Esophagus squamous epithelium (tissue), 4 donors: ENCODE data around the gene HDAC10.

Experiments
- POLR2A ChIP-seq, 4 donors: fragments of 450-650 bp; IDR thresholded peaks; one replicate each; pipeline ENCODE4 v1.6.1; 2017; ENCODE audit warnings: antibody characterized with exemption in 4 of 4, mild to moderate bottlenecking in 4 of 4, moderate library complexity in 3 of 4
- TF ChIP-seq, protein P1 (sequence below), 6 experiments: fragments of 450-650 bp in 4 of 6; fragments of 200-600 bp in 2 of 6; sonication (generic) in 2 of 6; IDR thresholded peaks; one replicate each; pipeline ENCODE4 v1.5.1; 2016 to 2019; ENCODE audit warnings: antibody characterized with exemption in 6 of 6, mild to moderate bottlenecking in 4 of 6, moderate library complexity in 4 of 6

DNA sequence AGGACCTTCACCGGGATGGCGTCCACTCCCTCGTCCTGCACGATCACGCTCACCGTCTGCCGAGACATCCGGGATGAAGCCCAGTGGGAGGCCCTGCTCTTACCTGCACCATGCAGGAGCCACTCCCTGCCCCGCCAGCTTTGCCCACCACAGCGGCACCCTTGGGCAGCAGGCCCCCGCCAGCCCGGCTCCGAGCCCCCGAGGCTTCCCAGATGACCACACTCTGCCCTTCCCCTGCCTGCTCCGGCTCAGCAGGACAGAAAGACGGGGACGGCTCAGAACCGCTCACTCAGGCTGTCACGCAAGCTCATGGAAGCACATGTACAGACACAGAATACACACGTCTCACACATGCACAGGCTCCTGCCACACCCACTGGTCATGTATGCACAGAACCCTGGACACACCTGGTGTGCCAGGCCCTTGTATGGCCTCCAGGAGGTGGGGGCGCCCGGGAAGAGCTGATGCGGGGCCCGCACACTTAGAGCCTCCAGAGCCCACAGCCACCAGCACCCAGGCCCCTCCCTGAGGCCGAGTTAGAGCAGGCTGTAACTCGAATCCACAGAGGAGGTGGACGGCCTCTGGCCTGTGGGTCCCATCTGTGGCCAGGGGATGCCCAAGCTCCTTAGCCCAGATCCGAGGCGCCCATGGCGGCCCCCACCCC lies 28.0 kb upstream of the HDAC10 start:
- TF ChIP-seq, protein P1, sequence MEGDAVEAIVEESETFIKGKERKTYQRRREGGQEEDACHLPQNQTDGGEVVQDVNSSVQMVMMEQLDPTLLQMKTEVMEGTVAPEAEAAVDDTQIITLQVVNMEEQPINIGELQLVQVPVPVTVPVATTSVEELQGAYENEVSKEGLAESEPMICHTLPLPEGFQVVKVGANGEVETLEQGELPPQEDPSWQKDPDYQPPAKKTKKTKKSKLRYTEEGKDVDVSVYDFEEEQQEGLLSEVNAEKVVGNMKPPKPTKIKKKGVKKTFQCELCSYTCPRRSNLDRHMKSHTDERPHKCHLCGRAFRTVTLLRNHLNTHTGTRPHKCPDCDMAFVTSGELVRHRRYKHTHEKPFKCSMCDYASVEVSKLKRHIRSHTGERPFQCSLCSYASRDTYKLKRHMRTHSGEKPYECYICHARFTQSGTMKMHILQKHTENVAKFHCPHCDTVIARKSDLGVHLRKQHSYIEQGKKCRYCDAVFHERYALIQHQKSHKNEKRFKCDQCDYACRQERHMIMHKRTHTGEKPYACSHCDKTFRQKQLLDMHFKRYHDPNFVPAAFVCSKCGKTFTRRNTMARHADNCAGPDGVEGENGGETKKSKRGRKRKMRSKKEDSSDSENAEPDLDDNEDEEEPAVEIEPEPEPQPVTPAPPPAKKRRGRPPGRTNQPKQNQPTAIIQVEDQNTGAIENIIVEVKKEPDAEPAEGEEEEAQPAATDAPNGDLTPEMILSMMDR (IDR thresholded peaks at IDR 0.05): peak in 1 of 6 experiments; percentile 4
- TF ChIP-seq POLR2A (IDR thresholded peaks at IDR 0.05): no peak
